Stimulated activated CD8-positive, alpha-beta memory T cell treated with anti-CD3 and anti-CD28 coated beads, Interleukin-15, amount 100 ng/mL, for 48 hours (primary cell): ENCODE results near the gene PAX5.
A peak's percentile ranks its signal among the peaks of the same experiment; 100 is the strongest.

Experiments used
- DNase-seq, 2 donors: peaks; one replicate each; pipeline ENCODE4 v3.0.0-alpha.2; 2020; ENCODE audit warnings: low read depth in 2 of 2

Gene PAX5

GRCh38 chr9:36862206-36863145, 171.6 kb downstream of the PAX5 start:
- no peak for DNase-seq

GRCh38 chr9:36861528-36862205, 172.4 kb downstream of the PAX5 start:
- no peak for DNase-seq

GRCh38 chr9:36858805-36859375, 175.2 kb downstream of the PAX5 start:
- DNase-seq: no peak

- peak; percentile 25 to 36 for DNase-seq
Measured at GRCh38 chr9:36855448-36856315, 178.4 kb downstream of the PAX5 start.

GRCh38 chr9:36854751-36855150, 179.3 kb downstream of the PAX5 start:
- DNase-seq: no peak

GRCh38 chr9:36854034-36854433, 180.0 kb downstream of the PAX5 start:
- no peak for DNase-seq

- no peak for DNase-seq
Measured at GRCh38 chr9:36853233-36853632, 180.8 kb downstream of the PAX5 start.

- DNase-seq: no peak
Measured at GRCh38 chr9:36849943-36850342, 184.1 kb downstream of the PAX5 start.

GRCh38 chr9:36848946-36849345, 185.1 kb downstream of the PAX5 start:
- DNase-seq: no peak

- DNase-seq: no peak
Measured at GRCh38 chr9:36847781-36848673, 186.0 kb downstream of the PAX5 start.

- DNase-seq: no peak
Measured at GRCh38 chr9:36846621-36847020, 187.4 kb downstream of the PAX5 start.

- DNase-seq: no peak
Measured at GRCh38 chr9:36845844-36846243, 188.2 kb downstream of the PAX5 start.

GRCh38 chr9:36844961-36845360, 189.1 kb downstream of the PAX5 start:
- no peak for DNase-seq

GRCh38 chr9:36843964-36844363, 190.1 kb downstream of the PAX5 start:
- no peak for DNase-seq

GRCh38 chr9:36842560-36843530, 191.2 kb downstream of the PAX5 start:
- no peak for DNase-seq

GRCh38 chr9:36840898-36841536, 193.1 kb downstream of the PAX5 start:
- DNase-seq: no peak

GRCh38 chr9:36839131-36839885, 194.8 kb downstream of the PAX5 start:
- DNase-seq: no peak
